OCI-LY7 (cell line): ENCODE data around the gene ARHGEF17. TPM values are rescaled to one million over a fixed set of nuclear protein-coding genes. Genes with fewer than 3 reads are reported as not detected.

Source experiments
- BruUV-seq: library from RNA; stranded (reverse); fragments of 400-500 nt; replicated peaks from 2 replicates; lab custom pipeline; 2021; lab: Mats Ljungman, UMichigan
- CTCF ChIA-PET: fragments of 300-600 bp; sonication (Branson Sonifier 250); formaldehyde crosslinking; loops from one replicate; lab custom pipeline; 2022; ENCODE audit warnings: antibody characterized with exemption; ENCODE audit not compliant: unreplicated experiment; lab: Charles Lee
- POLR2A ChIA-PET: fragments of 300-600 bp; sonication (Branson Sonifier 250); formaldehyde crosslinking; loops from one replicate; lab custom pipeline; 2022; ENCODE audit warnings: antibody characterized with exemption; lab: Charles Lee
- DNase-seq: peaks from one replicate; pipeline ENCODE4 v3.0.0-alpha.2; 2015; ENCODE audit warnings: low spot score
- H2AFZ ChIP-seq: fragments of 200-600 bp; sonication (generic), shearing (Covaris generic); 2 replicates; pipeline ENCODE4 v1.6.1; 2014; ENCODE audit warnings: mild to moderate bottlenecking, antibody characterized with exemption, low read length, moderate library complexity
- H3K27ac ChIP-seq: fragments of 200-600 bp; sonication (generic); 2 replicates; pipeline ENCODE4 v1.5.1; 2014; ENCODE audit warnings: mixed run types, low read depth, mild to moderate bottlenecking, moderate library complexity, low read length, inconsistent platforms; ENCODE audit not compliant: poor library complexity, severe bottlenecking
- H3K36me3 ChIP-seq: fragments of 200-600 bp; sonication (generic); 2 replicates; pipeline ENCODE4 v1.6.1; 2014; ENCODE audit warnings: mild to moderate bottlenecking, antibody characterized with exemption, low read length, moderate library complexity, mixed read lengths; ENCODE audit not compliant: insufficient read depth
- H3K4me1 ChIP-seq: fragments of 200-600 bp; sonication (generic); 2 replicates; pipeline ENCODE4 v1.5.1; 2014; ENCODE audit warnings: mild to moderate bottlenecking, low read length; ENCODE audit not compliant: insufficient read depth, poor library complexity, severe bottlenecking
- H3K4me2 ChIP-seq: fragments of 200-600 bp; sonication (generic); 2 replicates; pipeline ENCODE4 v1.6.1; 2014; ENCODE audit warnings: mild to moderate bottlenecking, low read length
- H3K4me3 ChIP-seq: fragments of 200-600 bp; sonication (generic); 2 replicates; pipeline ENCODE4 v1.5.1; 2014; ENCODE audit warnings: mild to moderate bottlenecking, low read depth, low read length; ENCODE audit not compliant: poor library complexity, severe bottlenecking
- H3K79me2 ChIP-seq: fragments of 200-600 bp; sonication (generic); 2 replicates; pipeline ENCODE4 v1.6.1; 2016; ENCODE audit warnings: low read depth, mild to moderate bottlenecking, low read length, moderate library complexity, mixed read lengths; ENCODE audit not compliant: insufficient read depth
- H3K9me2 ChIP-seq: fragments of 200-600 bp; sonication (generic); 2 replicates; pipeline ENCODE4 v1.6.1; 2016; ENCODE audit warnings: mild to moderate bottlenecking, low read length, mixed read lengths; ENCODE audit not compliant: insufficient read depth
- H3K9me3 ChIP-seq: fragments of 200-600 bp; sonication (generic); 2 replicates; pipeline ENCODE4 v1.6.1; 2014; ENCODE audit warnings: mild to moderate bottlenecking, mixed run types, low read length, mixed read lengths
- H4K20me1 ChIP-seq: fragments of 200-600 bp; sonication (generic); 2 replicates; pipeline ENCODE4 v1.6.1; 2014; ENCODE audit warnings: mild to moderate bottlenecking, antibody characterized with exemption, low read length, moderate library complexity, mixed read lengths; ENCODE audit not compliant: insufficient read depth
- CTCF ChIP-seq: fragments of 200-600 bp; sonication (generic); conservative IDR thresholded peaks from 2 replicates; pipeline ENCODE4 v1.5.1; 2014; ENCODE audit warnings: mild to moderate bottlenecking, antibody characterized with exemption, low read length, moderate library complexity, mixed read lengths
- EZH2phosphoT487 ChIP-seq: fragments of 200-600 bp; sonication (generic); IDR thresholded peaks from 2 replicates; pipeline ENCODE4 v1.6.1; 2018; ENCODE audit warnings: low read depth, borderline replicate concordance, mild to moderate bottlenecking, mixed run types, antibody characterized with exemption, low read length, moderate library complexity, mixed read lengths
- intact Hi-C: fragments of 100-400 bp; cut with micrococcal nuclease; formaldehyde crosslinking; loops from one replicate; pipeline ENCODE4 v1.10.0; 2022; ENCODE audit not compliant: unreplicated experiment
- total RNA-seq, 2 experiments: library from RNA; depleted of rRNA in 1 of 2; stranded (reverse); fragments of >200 nt in 1 of 2; shearing (Covaris generic) in 1 of 2; gene quantifications; 2 replicates each; pipeline ENCODE4 v1.2.3, GENCODE V29; 2014 to 2022

The ARHGEF17 gene
- total RNA-seq, 2 experiments from 2014 or later: 0.19 to 1.4 TPM

- intact Hi-C loops: no loop called here
- Histone ChIP-seq H3K27ac (no peak overlapping the region), H3K4me3 (no peak overlapping the region), H3K36me3 (peaks cover 19% of the 10 kb centered on the region), H3K79me2 (no peaks in the 10 kb centered on the region), H4K20me1 (no peaks in the 10 kb centered on the region), H3K9me2 (no peaks in the 10 kb centered on the region), H2AFZ (no peak overlapping the region), H3K4me2 (no peak overlapping the region), H3K4me1 (no peaks in the 10 kb centered on the region), H3K9me3 (no peaks in the 10 kb centered on the region)
- ChIA-PET POLR2A (interaction anchor here (0.7 to 1.1 kb wide), 2 partner anchors 256 to 321 kb away, joined by 3 read pairs; no protein-coding TSS in a partner anchor), CTCF (interaction anchor here (1.0 kb wide), 1 partner anchor 46 kb away, joined by 3 read pairs; no protein-coding TSS in a partner anchor)
- DNase-seq: no peak
- no TSS peak for BruUV-seq
- TF ChIP-seq EZH2phosphoT487 (no peak), CTCF (no peak)
Observed at GRCh38 chr11:73406619-73407018, 98.5 kb downstream of the ARHGEF17 start.

GRCh38 chr11:73409431-73409830 is 101.4 kb downstream of the ARHGEF17 start:
- ChIA-PET POLR2A (no interaction called here), CTCF (no interaction called here)
- H3K4me2 ChIP-seq: no peak overlapping the region
- no peak overlapping the region for H3K27ac ChIP-seq
- H3K4me1 ChIP-seq: no peaks in the 10 kb centered on the region
- H3K36me3 ChIP-seq: peaks cover 19% of the 10 kb centered on the region
- no peaks in the 10 kb centered on the region for H3K9me3 ChIP-seq
- intact Hi-C loops: no loop called here
- no peaks in the 10 kb centered on the region for H3K9me2 ChIP-seq
- H3K4me3 ChIP-seq: no peak overlapping the region
- H4K20me1 ChIP-seq: no peaks in the 10 kb centered on the region
- DNase-seq: no peak
- TF ChIP-seq EZH2phosphoT487 (no peak), CTCF (no peak)
- no peak overlapping the region for H2AFZ ChIP-seq
- no TSS peak for BruUV-seq
- H3K79me2 ChIP-seq: no peaks in the 10 kb centered on the region

GRCh38 chr11:73410627-73411026 is 102.6 kb downstream of the ARHGEF17 start:
- Histone ChIP-seq H3K4me3 (no peak overlapping the region), H3K4me1 (no peaks in the 10 kb centered on the region), H4K20me1 (no peaks in the 10 kb centered on the region), H3K79me2 (no peaks in the 10 kb centered on the region), H2AFZ (no peak overlapping the region), H3K9me2 (no peaks in the 10 kb centered on the region), H3K27ac (no peak overlapping the region), H3K9me3 (no peaks in the 10 kb centered on the region), H3K4me2 (no peak overlapping the region), H3K36me3 (peaks cover 19% of the 10 kb centered on the region)
- ChIA-PET CTCF (no interaction called here), POLR2A (no interaction called here)
- DNase-seq: no peak
- TF ChIP-seq EZH2phosphoT487: no peak
- no peak for TF ChIP-seq CTCF
- BruUV-seq: no TSS peak
- intact Hi-C loops: no loop called here
